ENCODE measurements around the gene TIPARP. TPM values are rescaled to one million over a fixed set of nuclear protein-coding genes. Genes with fewer than 3 reads are reported as not detected.

TIPARP gene
- total and polyA plus RNA-seq, 2 of the 8 experiments (the other 6 are each of a cell fraction or from before 2014, with no cell fraction given), result 1.6 to 5.8 TPM

DNA sequence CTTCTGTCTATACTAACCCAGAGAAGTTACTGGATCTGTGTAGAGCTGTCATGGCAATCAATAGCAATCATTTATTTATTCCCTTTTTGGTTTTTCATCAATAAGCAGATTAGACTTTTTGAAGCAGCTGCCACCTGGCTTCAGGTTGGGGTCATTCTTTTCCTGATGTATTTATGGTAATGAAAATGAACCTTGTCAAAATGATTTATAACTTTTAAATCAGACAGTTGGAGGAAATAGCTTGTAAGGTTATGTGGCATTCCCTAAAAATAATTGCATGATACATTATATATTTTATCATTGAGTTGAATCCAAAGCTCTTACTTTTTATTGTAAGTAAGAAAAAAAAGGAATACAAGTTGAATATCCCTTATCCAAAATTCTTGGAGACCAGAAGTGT, 8.6 kb downstream of the TIPARP start:
- H3K23me2 ChIP-seq (ENCODE audit: low read depth, low read length), result no peaks in the 10 kb centered on the region
- no peak overlapping the region for H2BK20ac ChIP-seq (ENCODE audit: low read length)
- no peak overlapping the region for H3K18ac ChIP-seq (ENCODE audit: extremely low read depth, low read length)
- peaks cover 0 to 37% of the 10 kb centered on the region in 2 experiments; a peak in 2 of 4 replicates for H3K79me2 ChIP-seq (ENCODE audit: control insufficient read depth in 1 of 2, insufficient read depth in 2 of 2, low read length in 2 of 2)
- H4K91ac ChIP-seq (replicated peaks; ENCODE audit: insufficient read length, low read length), result no peak overlapping the region
- H3K27ac ChIP-seq (ENCODE audit: low read depth, low read length), result no peak overlapping the region
- POLR2A ChIA-PET (ENCODE audit: partially characterized antibody), result no interaction called here
- no peak overlapping the region for H2AFZ ChIP-seq (ENCODE audit: low read length)
- no peaks in the 10 kb centered on the region; the same call in 1 of the 2 replicates for H3K79me1 ChIP-seq (ENCODE audit: low read depth, low read length)
- H2BK15ac ChIP-seq (ENCODE audit: low read length), result no peak overlapping the region
- H3K56ac ChIP-seq (replicated peaks; ENCODE audit: insufficient read length, low read depth, low read length), result no peak overlapping the region
- no peak overlapping the region for H2BK12ac ChIP-seq (ENCODE audit: low read depth, low read length)
- H2BK120ac ChIP-seq (replicated peaks; ENCODE audit: low read depth, low read length), result no peak overlapping the region
- no peaks in the 10 kb centered on the region for H3K9me3 ChIP-seq (ENCODE audit: insufficient read depth in 2 of 2, low read depth in 1 of 2, low read length in 1 of 2)
- H2BK5ac ChIP-seq (ENCODE audit: low read depth, low read length), result no peak overlapping the region
- H3K14ac ChIP-seq (ENCODE audit: insufficient read length), result no peak overlapping the region
- no peak overlapping the region for H3K4me2 ChIP-seq (ENCODE audit: insufficient read depth in 1 of 2, low read depth in 2 of 2, low read length in 2 of 2)
- FAIRE-seq (no peak), DNase-seq (ENCODE audit: low read depth in 1 of 2, low spot score in 2 of 2) (no peak)
- H3K27me3 ChIP-seq (replicated peaks in 1 of 4; ENCODE audit: control insufficient read depth in 3 of 4, extremely low read depth in 1 of 4, insufficient read depth in 3 of 4, low read length in 3 of 4), result no peaks in the 10 kb centered on the region
- H3K4ac ChIP-seq (replicated peaks; ENCODE audit: insufficient read length, low read depth, low read length), result no peak overlapping the region
- no peaks in the 10 kb centered on the region for H4K20me1 ChIP-seq (replicated peaks in 1 of 2; ENCODE audit: control insufficient read depth in 1 of 2, insufficient read depth in 2 of 2, low read length in 2 of 2)
- no peak overlapping the region for H4K5ac ChIP-seq (ENCODE audit: insufficient read length, low read depth, low read length)
- CTCF ChIA-PET (ENCODE audit: partially characterized antibody), result interaction anchor here (0.9 to 1.2 kb wide), 3 partner anchors 9 to 639 kb away, joined by 3 to 4 read pairs (median 3); partner anchors contain the start of gene TIPARP
- peaks cover 2 to 14% (median 3%) of the 10 kb centered on the region in 4 experiments; a peak in 4 of 8 replicates for H3K36me3 ChIP-seq (ENCODE audit: control insufficient read depth in 2 of 4, insufficient read depth in 4 of 4, low read length in 3 of 4)
- H2AK5ac ChIP-seq (ENCODE audit: low read depth, low read length), result no peak overlapping the region
- H3K9ac ChIP-seq (replicated peaks in 1 of 4; ENCODE audit: extremely low read depth in 1 of 4, low read depth in 3 of 4, low read length in 3 of 4), result no peak overlapping the region
- no peak overlapping the region for H4K8ac ChIP-seq (ENCODE audit: extremely low read depth, insufficient read depth, low read length)
- no peak overlapping the region for H3K4me3 ChIP-seq (ENCODE audit: extremely low read depth in 1 of 4, insufficient read depth in 2 of 4, low read depth in 3 of 4, low read length in 4 of 4)
- no peak overlapping the region for H3K23ac ChIP-seq (ENCODE audit: insufficient read length)
- H3K4me1 ChIP-seq (replicated peaks in 1 of 4; ENCODE audit: control insufficient read depth in 3 of 4, insufficient read depth in 4 of 4, low read length in 3 of 4), result peaks cover 0 to 3% (median 0%) of the 10 kb centered on the region in 4 experiments; a peak in 1 of 7 replicates
- no peak for TF ChIP-seq EP300 (IDR thresholded peaks at IDR 0.05; ENCODE audit: borderline replicate concordance in 1 of 2, low read depth in 2 of 2, low read length in 2 of 2)
- no peak for TF ChIP-seq RXRA (IDR thresholded peaks at IDR 0.05; ENCODE audit: insufficient read depth, low read depth, low read length)
- TF ChIP-seq SAP30 (IDR thresholded peaks at IDR 0.05; ENCODE audit: insufficient read depth, insufficient replicate concordance, low read length), result no peak
- TF ChIP-seq TEAD4 (IDR thresholded peaks at IDR 0.05; ENCODE audit: low read depth, low read length), result no peak
- TF ChIP-seq CBX5 (IDR thresholded peaks at IDR 0.05; ENCODE audit: low read depth, low read length), result no peak
- no peak for TF ChIP-seq POLR2A (IDR thresholded peaks at IDR 0.05; ENCODE audit: control extremely low read depth in 1 of 2, low read depth in 2 of 2, low read length in 2 of 2)
- no peak for TF ChIP-seq PHF8 (conservative IDR thresholded peaks at IDR 0.05; ENCODE audit: low read depth, low read length)
- TF ChIP-seq, protein P1, sequence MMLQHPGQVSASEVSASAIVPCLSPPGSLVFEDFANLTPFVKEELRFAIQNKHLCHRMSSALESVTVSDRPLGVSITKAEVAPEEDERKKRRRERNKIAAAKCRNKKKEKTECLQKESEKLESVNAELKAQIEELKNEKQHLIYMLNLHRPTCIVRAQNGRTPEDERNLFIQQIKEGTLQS (IDR thresholded peaks at IDR 0.05; ENCODE audit: insufficient read depth, low read depth, low read length), result no peak
- TF ChIP-seq RNF2 (IDR thresholded peaks at IDR 0.05; ENCODE audit: borderline replicate concordance, low read depth, low read length, missing control alignments, poor library complexity, severe bottlenecking), result no peak
